HepG2 (cell line): Measurements from ENCODE around the gene NOX4. TPM values are rescaled to one million over a fixed set of nuclear protein-coding genes. Genes with fewer than 3 reads are reported as not detected.

Source experiments
- ATAC-seq: fragments of 200-7000 bp; cut with Tn5 transposase; 3 replicates; pipeline ENCODE4 v1.9.1; 2020; ENCODE audit warnings: mild to moderate bottlenecking, moderate library complexity
- BruUV-seq: library from RNA; stranded (reverse); fragments of 400-500 nt; replicated peaks from 2 replicates; lab custom pipeline; 2021; lab: Mats Ljungman, UMichigan
- CTCF ChIA-PET: fragments of 300-600 bp; formaldehyde crosslinking; extraction: SDS; loops from one replicate; lab custom pipeline; 2021; ENCODE audit warnings: low total read pairs, inconsistent platforms, low intra/inter-chr PET ratio; lab: Yijun Ruan, JAX
- POLR2A ChIA-PET: fragments of 350-600 bp; sonication (Branson Sonifier 250); formaldehyde crosslinking; loops from one replicate; lab custom pipeline; 2020; ENCODE audit warnings: antibody characterized with exemption, inconsistent platforms; lab: Yijun Ruan, JAX
- DNase-seq: peaks from one replicate; pipeline ENCODE4 v3.0.0-alpha.2; 2015; ENCODE audit warnings: low spot score
- FAIRE-seq: peaks from 3 replicates; lab custom pipeline; 2011; peaks lifted over from hg19 to GRCh38; lab: Jason Lieb, UNC
- H2AFZ ChIP-seq: one replicate; pipeline ENCODE4 v1.6.1; 2011; ENCODE audit warnings: low read length, inconsistent platforms
- H3K27ac ChIP-seq: fragments of 300-600 bp; 3 replicates; pipeline ENCODE4 v1.8.0; 2011; ENCODE audit warnings: mixed run types, mild to moderate bottlenecking, mixed read lengths, low read length, inconsistent platforms; ENCODE audit not compliant: insufficient read depth; ENCODE audit errors: extremely low read length
- H3K27me3 ChIP-seq, 2 experiments: fragments of 200-600 bp in 1 of 2; 2 replicates in 1 of 2; 3 replicates in 1 of 2; pipeline versions ENCODE4 v1.6.0 to v1.8.0; 2011; ENCODE audit warnings: low read length in 2 of 2, mild to moderate bottlenecking in 2 of 2, moderate library complexity in 2 of 2, inconsistent platforms in 1 of 2; ENCODE audit not compliant: insufficient read depth in 2 of 2, control insufficient read depth in 1 of 2
- H3K36me3 ChIP-seq, 2 experiments: fragments of 200-600 bp in 1 of 2; replicated peaks in 1 of 2; 2 replicates in 1 of 2; 3 replicates in 1 of 2; pipeline versions ENCODE4 v1.5.1 to v1.8.0; 2011; ENCODE audit warnings: low read length in 2 of 2, inconsistent platforms in 1 of 2; ENCODE audit not compliant: insufficient read depth in 2 of 2, control insufficient read depth in 1 of 2
- H3K4me1 ChIP-seq: 2 replicates; pipeline ENCODE4 v1.5.1; 2012; ENCODE audit warnings: low read length, inconsistent platforms; ENCODE audit not compliant: insufficient read depth
- H3K4me2 ChIP-seq: 2 replicates; pipeline ENCODE4 v1.6.0; 2011; ENCODE audit warnings: low read depth, low read length, inconsistent platforms
- H3K4me3 ChIP-seq, 3 experiments: fragments of 200-600 bp in 1 of 3; sonication (generic), shearing (Covaris generic) in 1 of 3; replicated peaks in 1 of 3; 2 replicates each; pipeline ENCODE4 v1.5.1; 2011 to 2016; ENCODE audit warnings: low read length in 3 of 3, inconsistent platforms in 2 of 3, low read depth in 2 of 3, mild to moderate bottlenecking in 2 of 3, control low read depth in 1 of 3, mixed read lengths in 1 of 3; ENCODE audit not compliant: insufficient read depth in 1 of 3
- H3K79me2 ChIP-seq: one replicate; pipeline ENCODE4 v1.6.1; 2011; ENCODE audit warnings: low read length, inconsistent platforms; ENCODE audit not compliant: insufficient read depth
- H3K9ac ChIP-seq: 2 replicates; pipeline ENCODE4 v1.6.0; 2011; ENCODE audit warnings: mild to moderate bottlenecking, low read depth, low read length, inconsistent platforms; ENCODE audit not compliant: insufficient read depth
- H3K9me3 ChIP-seq: 2 replicates; pipeline ENCODE4 v1.5.1; 2012; ENCODE audit warnings: mild to moderate bottlenecking, low read length
- H4K20me1 ChIP-seq: 2 replicates; pipeline ENCODE4 v1.6.0; 2011; ENCODE audit warnings: inconsistent platforms, mild to moderate bottlenecking, low read length, moderate library complexity; ENCODE audit not compliant: insufficient read depth
- ATF7-NPFF ChIP-seq: sonication (generic); formaldehyde crosslinking; IDR thresholded peaks from 2 replicates; pipeline ENCODE4 v1.8.1; 2023; ENCODE audit warnings: mild to moderate bottlenecking, low read depth, missing genetic modification reagents, moderate library complexity
- DMAP1 ChIP-seq: IDR thresholded peaks from 2 replicates; pipeline ENCODE4 v1.6.1; 2016
- MAFK ChIP-seq, 2 experiments: IDR thresholded peaks in 1 of 2; conservative IDR thresholded peaks in 1 of 2; 2 replicates each; pipeline ENCODE4 v1.6.1; 2011; ENCODE audit warnings: improper control_type of control experiment in 2 of 2, low read length in 2 of 2
- MLX ChIP-seq: IDR thresholded peaks from 2 replicates; pipeline ENCODE4 v1.6.1; 2016
- SUZ12 ChIP-seq: fragments of 150-350 bp; IDR thresholded peaks from 2 replicates; pipeline ENCODE4 v1.6.1; 2014; ENCODE audit warnings: low read depth, low read length
- TCF7 ChIP-seq: sonication (generic); IDR thresholded peaks from 2 replicates; pipeline ENCODE4 v1.6.1; 2016; ENCODE audit warnings: antibody characterized with exemption, low read depth
- ZBTB10 ChIP-seq: sonication (generic); formaldehyde crosslinking; IDR thresholded peaks from 2 replicates; pipeline ENCODE4 v1.4.0; 2020; ENCODE audit warnings: missing genetic modification reagents, borderline replicate concordance
- ZNF232 ChIP-seq: sonication (generic); formaldehyde crosslinking; IDR thresholded peaks from 2 replicates; pipeline ENCODE4 v1.4.0; 2020; ENCODE audit warnings: missing genetic modification reagents, borderline replicate concordance
- ZNF460 ChIP-seq: sonication (generic); formaldehyde crosslinking; IDR thresholded peaks from 2 replicates; pipeline ENCODE4 v1.5.1; 2020; ENCODE audit warnings: missing genetic modification reagents, mild to moderate bottlenecking, borderline replicate concordance
- ZSCAN5A ChIP-seq: sonication (generic); formaldehyde crosslinking; IDR thresholded peaks from 2 replicates; pipeline ENCODE4 v1.8.0; 2022; ENCODE audit warnings: mild to moderate bottlenecking, missing genetic modification reagents, borderline replicate concordance
- ZZZ3 ChIP-seq: sonication (generic); formaldehyde crosslinking; IDR thresholded peaks from 2 replicates; pipeline ENCODE4 v1.4.0; 2020; ENCODE audit warnings: missing genetic modification reagents, mild to moderate bottlenecking, borderline replicate concordance
- WGBS: methylation state at CpG from one replicate; pipeline ENCODE4 v1.1.6; 2017; ENCODE audit warnings: low lambda C conversion rate; 5-methylcytosine and 5-hydroxymethylcytosine counted together
- in situ Hi-C: cut with HindIII; loops from 2 replicates; pipeline ENCODE4 v1.10.0; 2017; ENCODE audit warnings: low pct_unique_long_range_greater_than_20kb; ENCODE audit not compliant: extremely low pct_ligation_motif_present
- intact Hi-C: fragments of 100-400 bp; cut with micrococcal nuclease; formaldehyde crosslinking; loops from one replicate; pipeline ENCODE4 v1.10.0; 2022; ENCODE audit not compliant: unreplicated experiment
- polyA plus RNA-seq, 8 experiments: library from polyadenylated mRNA; depleted of rRNA in 3 of 8; stranded (reverse) in 7 of 8; unstranded in 1 of 8; fragments of >200 nt; fragmentation: Illumina TruSeq in 4 of 8; extraction: Trizol in 4 of 8; gene quantifications; 2 replicates each; pipeline versions ENCODE4 v1.2.1 to v1.2.3, GENCODE V29; 2011 to 2016; ENCODE audit warnings: low read depth in 4 of 8, missing spikeins in 1 of 8, mixed read lengths in 1 of 8; ENCODE audit not compliant: insufficient read depth in 1 of 8
- total RNA-seq, 5 experiments: library from RNA; depleted of rRNA; stranded (reverse); fragments of >200 nt; fragmentation: Illumina TruSeq; extraction: Trizol; gene quantifications; 2 replicates each; pipeline ENCODE4 v1.2.3, GENCODE V29; 2016; ENCODE audit warnings: low read depth in 1 of 5

Gene NOX4
- total and polyA plus RNA-seq, 2 of the 13 experiments (the other 11 are each of a cell fraction or from before 2014, with no cell fraction given), result not detected

GRCh38 chr11:89502301-89502700, 11.1 kb upstream of the NOX4 start:
- Histone ChIP-seq H3K36me3 (no peaks in the 10 kb centered on the region), H3K79me2 (no peaks in the 10 kb centered on the region), H3K4me3 (no peak overlapping the region), H3K4me1 (no peaks in the 10 kb centered on the region), H3K27ac (no peak overlapping the region), H3K9me3 (no peaks in the 10 kb centered on the region), H3K4me2 (no peak overlapping the region), H3K27me3 (no peaks in the 10 kb centered on the region), H3K9ac (no peak overlapping the region), H4K20me1 (no peaks in the 10 kb centered on the region), H2AFZ (no peak overlapping the region)
- DNase-seq, result no peak
- ATAC-seq, result no peak
- in situ Hi-C loops, result no loop called here
- 1% methylated on average over 2 of the region's 2 CpGs for WGBS
- intact Hi-C loops, result no loop called here
- no peak for FAIRE-seq
- CTCF ChIA-PET, result no interaction called here
- BruUV-seq, result no TSS peak
- TF ChIP-seq MAFK (conservative IDR thresholded peaks at IDR 0.05 in 1 of 2, IDR thresholded peaks at IDR 0.05 in 1 of 2; ENCODE audit: low read length in 2 of 2), result peak in 1 of 2 experiments; percentile 8; a peak in 1 of 4 replicates
- TF ChIP-seq ZNF460 (CRISPR knock-in tag), result no peak
- TF ChIP-seq TCF7, result no peak
- TF ChIP-seq ATF7-NPFF (CRISPR knock-in tag), result no peak
- TF ChIP-seq MLX, result no peak
- TF ChIP-seq DMAP1 (CRISPR knock-in tag), result no peak
- no peak for TF ChIP-seq ZZZ3 (CRISPR knock-in tag)
- TF ChIP-seq SUZ12, result no peak
- POLR2A ChIA-PET, result no interaction called here

- CTCF ChIA-PET, result no interaction called here
- H3K9ac ChIP-seq, result no peak overlapping the region
- FAIRE-seq, result no peak
- intact Hi-C loops, result no loop called here
- no peaks in the 10 kb centered on the region for H3K27me3 ChIP-seq
- in situ Hi-C loops, result no loop called here
- no peak overlapping the region for H3K4me2 ChIP-seq
- ATAC-seq, result no peak
- no peak overlapping the region for H2AFZ ChIP-seq
- no peaks in the 10 kb centered on the region for H3K9me3 ChIP-seq
- POLR2A ChIA-PET, result no interaction called here
- no peak for DNase-seq
- H3K4me1 ChIP-seq, result no peaks in the 10 kb centered on the region
- H4K20me1 ChIP-seq, result no peaks in the 10 kb centered on the region
- H3K36me3 ChIP-seq, result no peaks in the 10 kb centered on the region
- no peak overlapping the region for H3K4me3 ChIP-seq
- H3K79me2 ChIP-seq, result no peaks in the 10 kb centered on the region
- no TSS peak for BruUV-seq
- no peak overlapping the region for H3K27ac ChIP-seq
- TF ChIP-seq ZNF232 (no peak), ZSCAN5A (CRISPR knock-in tag) (no peak), ZBTB10 (no peak)
Measured at GRCh38 chr11:89500336-89500735, 9.2 kb upstream of the NOX4 start.
